ENCODE data around the gene CARD8.
A peak's percentile ranks its signal among the peaks of the same experiment; 100 is the strongest.

Gene CARD8

GRCh38 chr19:48213959-48214358, 41.8 kb downstream of the CARD8 start:
- DNase-seq (ENCODE audit: extremely low read depth in 1 of 2, low read depth in 1 of 2) = no peak

GRCh38 chr19:48210005-48210404, 45.7 kb downstream of the CARD8 start:
- DNase-seq (ENCODE audit: extremely low read depth in 1 of 2, low read depth in 1 of 2) = no peak

DNA sequence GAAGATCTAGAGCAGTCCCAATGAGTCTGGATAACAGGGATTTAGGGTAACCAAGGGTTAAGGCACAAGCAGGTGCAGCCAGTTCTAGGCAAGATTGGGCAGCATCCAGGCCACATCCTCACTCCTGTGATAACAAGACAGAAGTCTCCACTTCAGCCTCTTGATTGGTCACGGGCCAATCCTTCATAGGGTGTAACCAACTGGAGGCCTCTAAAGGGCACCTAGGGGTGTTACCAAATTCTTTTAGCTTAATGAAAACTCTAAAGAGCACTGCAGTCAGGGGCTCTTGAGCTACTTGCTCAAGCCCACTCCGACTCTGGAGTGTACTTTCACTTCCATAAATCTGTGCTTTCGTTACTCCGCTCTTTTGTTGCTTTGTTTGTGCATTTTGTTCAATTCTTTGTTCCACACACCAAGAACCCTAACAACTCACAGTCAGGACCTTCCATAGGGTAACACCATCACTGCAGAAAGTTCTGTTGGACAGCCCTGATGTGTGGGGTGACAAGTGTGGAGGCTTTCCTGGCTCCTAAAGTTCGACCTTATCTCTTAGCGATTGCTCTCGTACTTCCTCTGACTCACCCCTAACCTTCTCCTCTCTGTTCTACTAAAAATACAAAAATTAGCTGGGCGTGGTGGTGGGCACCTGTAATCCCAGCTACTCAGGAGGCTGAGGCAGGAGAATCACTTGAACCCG, 49.2 kb downstream of the CARD8 start:
- no peak for DNase-seq (ENCODE audit: extremely low read depth in 1 of 2, low read depth in 1 of 2)

GRCh38 chr19:48203794-48204628, 51.7 kb downstream of the CARD8 start:
- peak; percentile 69 to 75 for DNase-seq (ENCODE audit: extremely low read depth in 1 of 2, low read depth in 1 of 2)

- no peak for DNase-seq (ENCODE audit: extremely low read depth in 1 of 2, low read depth in 1 of 2)
These were observed 52.4 kb downstream of the CARD8 start for GRCh38 chr19:48203222-48203793.

DNA sequence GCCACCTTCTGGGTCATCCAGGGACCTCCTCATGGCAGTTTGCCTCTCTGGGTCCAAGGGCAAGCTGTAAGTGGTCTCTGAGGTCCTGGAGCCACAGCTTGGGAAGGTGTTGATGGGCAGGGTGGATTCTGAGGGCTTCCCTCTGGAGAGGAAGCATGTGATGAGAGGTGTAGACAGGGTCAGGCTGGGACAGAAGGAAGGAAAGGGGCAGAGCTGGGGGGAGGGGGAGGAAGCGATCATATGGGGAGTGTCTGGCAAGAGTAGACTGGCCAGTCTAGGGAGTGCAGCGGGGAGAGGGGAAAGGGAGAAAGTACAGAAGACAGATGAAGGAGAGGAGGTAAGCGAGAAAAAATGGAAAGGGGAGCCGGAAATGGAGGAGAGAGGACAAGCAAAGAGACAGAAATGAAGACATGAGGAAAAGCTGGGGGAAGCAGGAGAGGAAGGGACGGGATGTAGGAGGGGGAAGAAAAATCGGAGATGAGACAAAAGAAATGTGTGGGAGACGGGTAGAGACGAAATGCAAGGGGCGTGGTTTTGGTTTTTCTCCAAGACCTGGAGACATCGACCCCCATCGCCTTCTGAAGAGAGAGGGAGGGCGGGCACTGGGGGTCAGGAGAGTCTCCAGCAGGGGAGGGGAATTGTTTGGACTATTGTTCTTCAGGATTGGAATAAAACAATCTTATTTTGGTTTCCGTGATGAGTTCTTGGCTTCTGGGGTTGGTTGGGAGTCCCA, 58.6 kb downstream of the CARD8 start:
- DNase-seq (ENCODE audit: extremely low read depth in 1 of 2, low read depth in 1 of 2) = no peak

GRCh38 chr19:48196321-48196763, 59.4 kb downstream of the CARD8 start:
- DNase-seq (ENCODE audit: extremely low read depth in 1 of 2, low read depth in 1 of 2) = no peak

GRCh38 chr19:48194844-48195830, 60.6 kb downstream of the CARD8 start:
- DNase-seq (ENCODE audit: extremely low read depth in 1 of 2, low read depth in 1 of 2) = no peak

- no peak for DNase-seq (ENCODE audit: extremely low read depth in 1 of 2, low read depth in 1 of 2)
These were observed 61.5 kb downstream of the CARD8 start for GRCh38 chr19:48194041-48194843.

GRCh38 chr19:48192750-48193149, 63.0 kb downstream of the CARD8 start:
- DNase-seq (ENCODE audit: extremely low read depth in 1 of 2, low read depth in 1 of 2) = no peak

- no peak for DNase-seq (ENCODE audit: extremely low read depth in 1 of 2, low read depth in 1 of 2)
These were observed 64.8 kb downstream of the CARD8 start for GRCh38 chr19:48190885-48191284.

DNA sequence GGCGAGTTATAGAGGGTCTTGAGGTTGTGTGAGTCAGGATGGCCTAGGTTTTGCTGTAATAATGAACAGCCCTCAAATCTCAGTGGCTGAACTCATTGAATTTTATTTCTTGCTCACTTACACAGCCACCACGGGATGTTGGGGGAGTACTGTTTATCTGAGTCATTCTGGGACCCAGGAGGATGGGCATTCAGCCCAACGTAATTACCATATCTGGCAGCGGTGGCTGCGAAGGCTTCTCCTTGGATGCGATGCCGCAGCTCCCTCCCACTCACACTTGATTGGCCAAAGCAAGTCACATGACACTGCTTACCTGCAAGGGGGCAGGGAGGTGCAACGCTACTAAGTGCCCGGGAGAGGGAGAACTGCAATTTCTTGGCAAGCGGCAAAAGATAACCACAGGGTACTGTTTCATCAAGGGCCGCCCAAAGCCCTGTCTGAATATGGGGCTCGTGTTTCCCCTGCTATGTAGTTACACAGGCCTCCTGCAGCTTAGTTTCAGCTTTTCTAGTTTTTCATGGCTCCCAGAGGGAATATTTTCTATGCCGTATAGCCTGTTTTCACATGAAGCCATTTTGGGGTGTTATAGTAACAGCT, 65.3 kb downstream of the CARD8 start:
- peak; percentile 14 to 44 for DNase-seq (ENCODE audit: extremely low read depth in 1 of 2, low read depth in 1 of 2)

DNA sequence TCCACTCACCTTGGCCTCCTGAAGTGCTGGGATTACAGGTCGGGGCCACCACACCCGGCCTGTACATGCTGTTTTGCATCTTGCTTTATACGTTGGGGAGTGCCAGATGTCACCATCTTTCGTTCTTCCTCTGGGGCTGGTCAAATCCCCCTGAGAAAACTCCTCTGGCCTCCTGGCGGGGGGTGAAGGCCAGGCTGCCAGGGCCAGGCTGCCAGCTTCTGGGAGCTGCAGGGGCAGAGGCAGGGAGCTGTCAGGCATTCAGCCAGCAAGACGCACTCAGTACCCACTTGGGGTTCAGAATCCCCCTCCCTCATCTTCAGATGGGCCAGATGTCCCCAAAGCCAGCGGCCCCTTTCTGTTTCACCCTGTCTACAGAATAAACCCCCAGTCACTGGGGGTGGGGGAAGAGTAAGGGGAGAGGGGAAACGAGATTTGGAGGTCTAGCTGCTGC, 69.1 kb downstream of the CARD8 start:
- no peak for DNase-seq (ENCODE audit: extremely low read depth in 1 of 2, low read depth in 1 of 2)

DNA sequence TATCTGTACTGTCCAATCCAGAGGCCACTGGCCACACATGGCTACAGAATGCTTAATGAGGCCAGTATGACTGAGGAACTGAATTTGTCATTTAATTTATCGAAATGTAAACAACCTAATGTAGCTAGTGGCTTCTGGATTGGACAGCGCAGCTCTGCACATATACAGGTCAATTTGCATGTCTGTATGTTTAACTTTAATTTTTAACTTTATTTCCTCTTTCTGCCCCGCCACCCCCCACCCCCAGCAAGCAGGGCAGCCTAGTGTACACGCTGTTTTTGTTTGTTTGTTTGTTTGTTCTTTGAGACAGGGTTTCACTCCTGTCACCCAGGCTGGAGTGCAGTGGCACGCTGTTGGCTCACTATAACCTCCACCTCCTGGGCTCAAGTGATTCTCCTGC, 69.7 kb downstream of the CARD8 start:
- no peak for DNase-seq (ENCODE audit: extremely low read depth in 1 of 2, low read depth in 1 of 2)

DNA sequence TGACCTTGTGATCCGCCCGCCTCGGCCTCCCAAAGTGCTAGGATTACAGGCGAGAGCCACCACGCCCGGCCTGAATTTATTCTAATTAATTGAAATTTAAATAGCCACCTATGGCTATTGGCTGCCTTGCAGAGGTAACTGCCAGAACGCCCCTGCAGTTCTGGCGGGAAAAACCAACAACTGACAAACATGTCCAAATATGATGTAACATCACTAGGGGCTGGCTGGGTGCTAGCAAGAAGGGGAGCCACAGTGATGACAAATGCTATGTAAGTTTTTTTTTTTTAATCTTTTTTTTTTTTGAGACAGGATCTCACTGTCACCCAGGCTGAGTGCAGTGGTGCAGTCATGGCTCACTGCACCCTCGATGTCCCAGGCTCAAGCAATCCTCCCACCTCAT, 72.4 kb downstream of the CARD8 start:
- no peak for DNase-seq (ENCODE audit: extremely low read depth in 1 of 2, low read depth in 1 of 2)

DNA sequence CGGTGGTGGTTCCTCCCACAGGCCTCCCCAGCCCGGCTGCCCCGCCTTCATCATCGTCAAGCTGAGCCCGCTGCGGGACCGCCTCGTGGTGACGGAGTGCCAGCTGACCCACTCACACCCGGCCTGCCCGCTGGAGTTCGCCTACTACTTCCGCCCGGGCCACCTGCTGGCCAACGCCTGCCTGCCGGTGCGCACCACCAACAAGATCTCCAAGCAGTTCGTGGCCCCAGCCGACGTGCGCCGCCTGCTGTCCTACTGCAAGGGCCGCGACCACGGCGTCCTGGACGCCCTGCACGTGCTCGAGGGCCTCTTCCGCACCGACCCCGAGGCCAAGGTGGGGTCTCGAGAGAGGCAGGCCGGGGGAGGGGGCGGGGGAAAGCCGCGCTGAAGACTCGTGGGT, 73.3 kb downstream of the CARD8 start:
- no peak for DNase-seq (ENCODE audit: extremely low read depth in 1 of 2, low read depth in 1 of 2)

DNA sequence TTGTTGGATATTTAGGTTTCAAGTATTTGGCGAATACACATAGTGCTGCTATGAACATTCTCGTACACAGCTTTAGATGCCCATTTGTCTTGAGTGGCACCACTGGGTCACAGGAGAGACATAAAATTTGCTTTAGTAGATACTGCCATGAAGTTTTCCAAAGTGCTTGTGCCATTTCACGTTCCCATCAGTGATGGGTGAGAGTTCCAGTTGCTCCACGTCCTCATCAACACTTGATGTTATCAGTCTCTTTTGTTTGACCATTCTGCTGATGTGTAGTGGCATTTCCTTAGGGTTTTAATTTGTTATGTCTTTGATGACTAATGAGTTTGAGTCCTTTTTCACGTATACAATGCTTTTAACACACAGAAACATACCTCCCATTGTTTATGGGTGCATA, 74.2 kb downstream of the CARD8 start:
- DNase-seq (ENCODE audit: extremely low read depth in 1 of 2, low read depth in 1 of 2) = no peak

DNA sequence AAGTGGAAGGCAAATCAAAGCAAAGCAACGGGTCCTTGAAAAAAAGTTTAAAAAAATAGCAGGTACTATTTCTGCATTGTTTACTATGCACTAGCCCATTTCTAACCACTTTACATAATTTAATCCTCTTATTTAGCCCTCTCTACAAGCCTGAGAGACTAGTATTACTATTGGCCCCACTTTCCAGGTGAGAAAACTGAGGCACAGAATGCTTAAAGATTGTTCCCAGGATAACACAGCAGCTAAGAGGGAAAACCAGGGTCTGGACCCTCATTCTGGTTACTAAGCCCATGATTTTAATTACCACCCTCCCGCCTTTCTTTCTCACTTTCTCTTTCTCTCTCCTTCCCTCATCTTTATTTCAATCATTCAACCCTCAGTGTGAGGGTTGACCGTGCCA, 79.5 kb downstream of the CARD8 start:
- no peak for DNase-seq (ENCODE audit: extremely low read depth in 1 of 2, low read depth in 1 of 2)

- no peak for DNase-seq (ENCODE audit: extremely low read depth in 1 of 2, low read depth in 1 of 2)
These were observed 80.1 kb downstream of the CARD8 start for GRCh38 chr19:48175578-48175977.
